Tibial artery (tissue), 4 donors: Measurements from ENCODE around the gene RUSC2.
A peak's percentile ranks its signal among the peaks of the same experiment; 100 is the strongest.

Source experiments
- DNase-seq, 2 donors: peaks; one replicate each; pipeline ENCODE4 v3.0.0-alpha.2; 2019
- H3K27ac ChIP-seq, 2 donors: fragments of 200-600 bp; sonication (generic) in 1 of 2; 1 replicate in 1 of 2; 2 replicates in 1 of 2; pipeline ENCODE4 v1.5.1; 2018 to 2019; ENCODE audit warnings: mild to moderate bottlenecking in 1 of 2
- H3K27me3 ChIP-seq, 2 donors: fragments of 200-600 bp; sonication (generic) in 1 of 2; one replicate each; pipeline versions ENCODE4 v1.5.1 to v1.6.0; 2016 to 2019
- H3K36me3 ChIP-seq, 3 donors: fragments of 200-600 bp; sonication (generic) in 2 of 3; one replicate each; pipeline ENCODE4 v1.5.1; 2016 to 2019; ENCODE audit warnings: mild to moderate bottlenecking in 2 of 3
- H3K4me1 ChIP-seq, 4 donors: fragments of 200-600 bp; sonication (generic) in 2 of 4; 1 replicate in 3 of 4; 2 replicates in 1 of 4; pipeline ENCODE4 v1.5.1; 2016 to 2019
- H3K4me3 ChIP-seq, 2 donors: fragments of 200-600 bp; sonication (generic) in 1 of 2; 1 replicate in 1 of 2; 2 replicates in 1 of 2; pipeline ENCODE4 v1.5.1; 2018 to 2019; ENCODE audit warnings: mild to moderate bottlenecking in 2 of 2
- H3K9me3 ChIP-seq, 3 donors: fragments of 200-600 bp; sonication (generic) in 1 of 3; one replicate each; pipeline ENCODE4 v1.5.1; 2016 to 2019
- intact Hi-C: fragments of 100-400 bp; cut with DNase I; formaldehyde crosslinking; loops from one replicate; pipeline ENCODE4 v1.15.0; 2023; ENCODE audit warnings: low total_unique reads
- TF ChIP-seq, protein P1 (sequence below), 2 experiments: fragments of 200-600 bp in 1 of 2; fragments of 450-650 bp in 1 of 2; IDR thresholded peaks; one replicate each; pipeline ENCODE4 v1.5.1; 2017 to 2019; ENCODE audit warnings: antibody characterized with exemption in 2 of 2, mild to moderate bottlenecking in 1 of 2, moderate library complexity in 1 of 2

Gene RUSC2

DNA sequence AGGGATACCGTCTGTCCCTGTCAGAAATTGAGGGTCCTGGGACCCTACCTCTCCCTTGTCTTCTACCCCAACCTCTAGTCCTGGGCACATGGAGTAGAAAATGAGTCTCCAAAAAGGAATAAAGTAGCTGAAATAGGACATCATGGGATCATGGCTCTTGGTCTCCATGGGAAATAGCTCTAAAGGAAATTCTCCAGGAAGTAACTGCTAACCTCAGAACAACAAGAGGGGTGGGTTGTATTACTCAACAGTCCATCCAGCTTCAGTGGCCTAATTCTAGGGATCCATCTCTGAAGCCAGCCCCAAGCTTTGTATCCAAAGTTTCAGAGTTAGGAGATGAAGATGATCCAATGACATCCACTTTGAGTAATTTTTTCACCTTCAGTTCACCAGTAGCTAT, 11.0 kb upstream of the RUSC2 start:
- intact Hi-C loops = loop anchor here (5.0 to 10.0 kb wide), 2 partner anchors 214 to 362 kb away; partner anchors contain the start of gene ATOSB
- H3K27me3 ChIP-seq = no peaks in the 10 kb centered on the region
- no peak overlapping the region for H3K27ac ChIP-seq
- no peaks in the 10 kb centered on the region for H3K36me3 ChIP-seq
- TF ChIP-seq, protein P1, sequence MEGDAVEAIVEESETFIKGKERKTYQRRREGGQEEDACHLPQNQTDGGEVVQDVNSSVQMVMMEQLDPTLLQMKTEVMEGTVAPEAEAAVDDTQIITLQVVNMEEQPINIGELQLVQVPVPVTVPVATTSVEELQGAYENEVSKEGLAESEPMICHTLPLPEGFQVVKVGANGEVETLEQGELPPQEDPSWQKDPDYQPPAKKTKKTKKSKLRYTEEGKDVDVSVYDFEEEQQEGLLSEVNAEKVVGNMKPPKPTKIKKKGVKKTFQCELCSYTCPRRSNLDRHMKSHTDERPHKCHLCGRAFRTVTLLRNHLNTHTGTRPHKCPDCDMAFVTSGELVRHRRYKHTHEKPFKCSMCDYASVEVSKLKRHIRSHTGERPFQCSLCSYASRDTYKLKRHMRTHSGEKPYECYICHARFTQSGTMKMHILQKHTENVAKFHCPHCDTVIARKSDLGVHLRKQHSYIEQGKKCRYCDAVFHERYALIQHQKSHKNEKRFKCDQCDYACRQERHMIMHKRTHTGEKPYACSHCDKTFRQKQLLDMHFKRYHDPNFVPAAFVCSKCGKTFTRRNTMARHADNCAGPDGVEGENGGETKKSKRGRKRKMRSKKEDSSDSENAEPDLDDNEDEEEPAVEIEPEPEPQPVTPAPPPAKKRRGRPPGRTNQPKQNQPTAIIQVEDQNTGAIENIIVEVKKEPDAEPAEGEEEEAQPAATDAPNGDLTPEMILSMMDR (IDR thresholded peaks at IDR 0.05) = no peak
- peaks cover 0 to 7% (median 2%) of the 10 kb centered on the region in 4 donors for H3K4me1 ChIP-seq
- no peaks in the 10 kb centered on the region for H3K9me3 ChIP-seq
- no peak overlapping the region for H3K4me3 ChIP-seq
- DNase-seq = no peak

DNA sequence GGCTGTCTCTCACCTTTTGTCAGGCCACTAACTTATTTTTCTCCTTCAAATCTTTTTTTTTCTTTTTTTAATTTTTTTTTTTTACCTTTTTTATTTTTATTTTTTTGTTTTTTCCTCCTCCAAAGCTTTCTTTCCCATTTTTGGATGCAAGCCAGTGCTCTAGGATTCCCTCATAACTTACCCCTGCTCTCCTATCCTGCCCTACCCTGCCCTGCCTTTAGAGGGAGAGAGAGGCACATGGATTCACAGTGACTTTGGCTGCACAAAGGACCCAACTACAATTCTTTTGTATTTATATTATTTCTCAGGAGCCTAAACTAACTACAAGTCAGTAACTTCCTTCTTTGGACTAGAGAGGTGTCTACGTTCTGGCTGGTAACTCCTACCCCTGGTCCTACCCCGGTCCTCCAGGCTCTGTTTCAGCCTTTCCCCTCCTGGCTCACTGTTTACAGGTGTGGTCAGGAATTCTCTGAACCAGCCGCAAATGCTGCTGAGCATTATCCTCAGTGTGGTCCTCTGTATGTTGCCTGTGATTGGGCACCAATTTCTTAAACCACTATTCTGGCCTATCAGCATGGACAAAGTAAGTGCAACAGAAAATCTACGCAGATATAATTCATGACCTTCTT, 8.4 kb upstream of the RUSC2 start:
- H3K4me1 ChIP-seq = peaks cover 0 to 7% (median 2%) of the 10 kb centered on the region in 4 donors
- H3K36me3 ChIP-seq = no peaks in the 10 kb centered on the region
- no peaks in the 10 kb centered on the region for H3K27me3 ChIP-seq
- TF ChIP-seq, protein P1 (IDR thresholded peaks at IDR 0.05) = peak; percentile 53 to 56
- no peak overlapping the region for H3K4me3 ChIP-seq
- no peaks in the 10 kb centered on the region for H3K9me3 ChIP-seq
- H3K27ac ChIP-seq = no peak overlapping the region
- intact Hi-C loops = no loop called here
- DNase-seq = peak; percentile 54 to 79

DNA sequence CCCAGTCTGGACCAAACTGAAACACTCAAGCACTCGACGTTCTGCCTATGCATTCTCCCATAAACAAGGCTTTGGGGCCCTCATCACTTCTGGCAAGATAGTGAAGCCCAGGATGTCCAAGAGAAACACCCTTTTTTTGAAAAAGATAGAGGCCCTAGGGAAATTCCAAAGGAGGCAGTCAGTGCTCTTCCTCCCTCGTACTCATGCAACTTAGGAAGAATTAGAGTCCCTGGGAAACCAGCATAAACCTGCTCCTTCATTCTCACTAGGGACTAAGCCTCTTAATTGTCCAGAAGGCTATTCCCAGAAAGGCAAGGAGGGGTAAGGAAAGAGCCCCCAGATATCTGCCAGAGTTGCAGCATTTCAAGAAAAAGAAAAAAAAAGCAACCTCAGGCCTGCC, 7.8 kb upstream of the RUSC2 start:
- intact Hi-C loops = no loop called here

DNA sequence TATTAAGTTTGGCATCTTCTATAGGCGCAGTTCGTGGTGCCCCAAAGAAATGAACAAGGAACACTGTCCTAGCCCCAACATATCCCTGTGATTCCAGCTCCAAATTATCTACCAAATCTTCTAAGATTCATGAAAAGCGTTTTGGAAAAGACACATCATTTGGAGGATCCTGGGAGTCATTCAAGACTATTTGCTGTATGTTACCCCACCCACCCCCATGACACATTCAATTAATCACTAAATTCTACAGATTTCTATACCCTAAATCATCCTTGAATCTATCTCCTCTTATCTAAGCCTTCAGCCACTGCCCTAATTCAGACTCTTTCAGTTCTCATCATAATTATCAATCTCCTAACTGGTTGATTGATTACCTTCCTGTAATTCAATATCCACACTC, 5.5 kb upstream of the RUSC2 start:
- DNase-seq = no peak
- H3K27me3 ChIP-seq = no peaks in the 10 kb centered on the region
- no peak overlapping the region for H3K27ac ChIP-seq
- intact Hi-C loops = no loop called here
- H3K4me3 ChIP-seq = no peak overlapping the region
- H3K9me3 ChIP-seq = no peaks in the 10 kb centered on the region
- TF ChIP-seq, protein P1 (IDR thresholded peaks at IDR 0.05) = no peak
- H3K36me3 ChIP-seq = no peaks in the 10 kb centered on the region
- peaks cover 0 to 13% (median 10%) of the 10 kb centered on the region in 4 donors for H3K4me1 ChIP-seq

More for the DNA sequence above, 7.8 kb upstream of the RUSC2 start:
- Histone ChIP-seq H3K4me1 (peaks cover 0 to 4% (median under 1%) of the 10 kb centered on the region in 4 donors), H3K4me3 (no peak overlapping the region), H3K36me3 (no peaks in the 10 kb centered on the region), H3K27ac (no peak overlapping the region), H3K9me3 (no peaks in the 10 kb centered on the region), H3K27me3 (no peaks in the 10 kb centered on the region)
- DNase-seq = no peak
- TF ChIP-seq, protein P1 (IDR thresholded peaks at IDR 0.05) = no peak

DNA sequence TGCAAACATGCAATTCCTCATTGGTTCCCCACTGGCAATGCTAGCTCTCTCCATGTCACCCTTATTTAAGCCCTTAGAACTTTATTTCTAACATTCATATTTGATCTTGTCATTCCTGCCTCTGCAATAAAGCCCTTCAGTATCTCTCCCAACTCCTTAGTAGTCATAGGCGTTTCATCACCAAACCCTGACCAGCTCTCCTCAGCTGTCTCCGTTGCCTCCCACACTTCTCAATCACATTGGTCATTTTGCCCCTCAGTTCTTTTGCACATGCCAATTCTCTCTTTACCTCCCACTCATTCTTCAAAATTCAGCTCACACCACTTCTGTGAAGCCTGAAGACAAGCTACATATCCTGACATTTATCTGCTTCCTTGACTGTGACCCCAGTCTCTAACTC, 2.8 kb upstream of the RUSC2 start:
- H3K4me3 ChIP-seq = no peak overlapping the region
- H3K27ac ChIP-seq = no peak overlapping the region
- TF ChIP-seq, protein P1 (IDR thresholded peaks at IDR 0.05) = no peak
- no peaks in the 10 kb centered on the region for H3K9me3 ChIP-seq
- DNase-seq = no peak
- H3K4me1 ChIP-seq = peaks cover 0 to 19% (median 10%) of the 10 kb centered on the region in 4 donors
- H3K27me3 ChIP-seq = no peaks in the 10 kb centered on the region
- H3K36me3 ChIP-seq = no peaks in the 10 kb centered on the region
- intact Hi-C loops = no loop called here
